ENCODE results near the gene NFYC.

NFYC gene

DNA sequence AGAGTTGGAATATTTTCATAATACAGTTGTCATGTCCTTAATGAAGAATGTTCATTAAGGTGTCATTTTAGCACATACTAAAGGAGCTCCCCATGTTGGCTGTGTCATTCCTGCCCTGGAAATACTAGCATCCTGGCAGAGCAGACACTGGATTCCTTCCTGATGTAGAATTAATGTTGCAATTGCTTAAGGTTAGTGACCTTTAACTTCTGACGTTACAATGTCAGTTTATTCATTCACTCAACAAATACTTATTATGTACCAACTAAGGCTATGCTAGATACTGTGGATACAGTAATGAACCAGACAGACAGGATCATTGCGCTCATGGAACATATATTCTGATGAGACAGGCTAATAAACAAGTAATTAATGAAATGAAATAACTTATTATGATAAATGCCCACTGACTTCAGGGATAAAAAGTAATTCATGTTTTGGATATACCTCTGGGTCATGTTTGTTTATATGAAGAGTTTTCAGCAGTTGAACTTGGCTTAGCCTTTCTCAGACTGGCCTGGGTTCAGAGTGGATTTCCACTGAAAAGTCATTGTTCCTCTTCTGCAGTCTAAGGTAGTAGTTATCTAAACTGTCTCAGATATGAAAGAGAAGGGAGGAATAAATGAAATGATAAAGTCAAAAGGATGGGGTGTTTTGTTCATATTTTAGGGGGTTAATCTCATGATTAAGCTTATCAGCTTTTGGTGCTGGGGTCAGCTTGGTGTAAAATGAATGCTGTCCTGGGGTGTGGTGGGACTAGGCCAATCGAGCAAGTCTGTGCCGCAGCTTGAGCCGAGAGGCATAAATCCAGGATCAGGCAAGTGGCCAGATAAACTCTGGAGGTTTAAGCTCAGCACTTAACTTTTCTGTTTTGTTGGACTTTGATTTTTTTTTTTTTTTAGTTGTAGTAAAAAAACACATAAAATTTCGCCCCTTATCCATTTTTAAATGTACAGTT lies 48.8 kb downstream of the NFYC start:
- DNase-seq = no peak

- no peak for DNase-seq
Observed at GRCh38 chr1:40740997-40741736, 49.7 kb downstream of the NFYC start.

DNA sequence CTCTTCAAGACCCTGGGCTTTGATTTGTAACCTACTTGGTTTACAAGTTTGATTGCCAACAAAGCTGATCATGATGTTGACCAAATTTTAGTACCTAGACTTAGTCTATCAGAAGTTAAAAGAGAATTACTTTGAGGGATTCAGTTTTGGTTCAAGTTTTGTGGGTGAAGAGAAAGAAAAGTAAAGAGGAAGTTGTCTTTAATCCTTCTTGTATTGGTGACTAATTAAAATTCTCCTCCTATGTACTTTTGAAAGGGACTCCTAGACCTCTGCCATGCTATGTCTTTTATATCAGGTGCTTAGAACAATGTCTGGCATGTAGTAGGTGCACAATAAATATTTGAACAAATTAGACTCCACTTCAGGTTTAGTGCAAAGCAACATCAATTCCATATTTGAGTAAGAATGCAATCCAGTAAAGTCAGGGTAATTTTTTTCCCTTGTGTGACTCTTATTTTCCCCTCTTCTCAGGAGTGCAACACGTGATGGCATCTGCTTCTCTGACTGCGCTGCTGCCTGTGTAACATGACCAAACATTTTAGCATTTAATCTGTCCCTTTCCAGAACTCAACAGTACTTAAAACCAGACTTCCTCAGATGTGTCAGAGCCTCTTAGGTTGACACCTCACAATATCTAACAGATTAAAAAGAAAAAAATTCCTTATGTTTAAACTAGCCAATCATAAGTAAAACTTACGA lies 51.0 kb downstream of the NFYC start:
- DNase-seq = no peak

GRCh38 chr1:40743452-40743851 lies 51.9 kb downstream of the NFYC start:
- DNase-seq = no peak

DNA sequence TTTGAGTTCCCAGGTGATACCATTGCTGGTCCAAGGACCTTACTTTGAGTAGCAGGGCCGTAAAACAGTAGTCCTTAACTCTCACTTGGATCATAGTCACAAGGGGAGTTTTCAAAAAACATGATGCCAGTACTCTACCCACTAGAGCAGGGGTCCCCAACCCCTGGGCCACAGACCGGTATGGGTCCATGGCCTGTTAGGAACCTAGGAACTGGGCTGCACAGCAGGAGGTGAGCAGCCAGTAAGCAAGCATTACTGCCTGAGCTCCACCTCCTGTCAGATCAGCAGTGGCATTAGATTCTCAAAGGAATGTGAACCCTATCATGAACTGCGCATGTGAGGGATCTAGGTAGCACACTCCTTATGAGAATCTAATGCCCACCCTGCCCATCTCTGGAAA lies 52.4 kb downstream of the NFYC start:
- no peak for DNase-seq

DNA sequence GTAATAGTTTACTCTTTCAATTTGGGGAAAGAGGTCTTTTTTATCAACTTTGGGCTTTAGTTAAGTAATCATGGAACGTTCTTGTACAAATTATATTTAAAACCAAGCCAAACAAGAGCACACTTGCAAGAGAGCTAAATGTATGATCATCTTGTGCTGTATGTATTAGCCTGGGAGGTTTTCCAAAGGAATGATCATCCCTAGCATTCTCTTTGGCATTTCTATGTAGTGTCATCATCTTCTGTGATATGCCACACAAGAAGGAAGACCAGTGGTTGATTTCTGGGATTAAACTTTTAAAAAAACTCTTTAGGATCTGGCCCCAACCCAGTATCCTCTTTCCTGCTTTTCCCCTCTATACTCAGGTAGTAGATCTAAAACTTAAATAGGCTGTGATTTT lies 53.7 kb downstream of the NFYC start:
- no peak for DNase-seq

DNA sequence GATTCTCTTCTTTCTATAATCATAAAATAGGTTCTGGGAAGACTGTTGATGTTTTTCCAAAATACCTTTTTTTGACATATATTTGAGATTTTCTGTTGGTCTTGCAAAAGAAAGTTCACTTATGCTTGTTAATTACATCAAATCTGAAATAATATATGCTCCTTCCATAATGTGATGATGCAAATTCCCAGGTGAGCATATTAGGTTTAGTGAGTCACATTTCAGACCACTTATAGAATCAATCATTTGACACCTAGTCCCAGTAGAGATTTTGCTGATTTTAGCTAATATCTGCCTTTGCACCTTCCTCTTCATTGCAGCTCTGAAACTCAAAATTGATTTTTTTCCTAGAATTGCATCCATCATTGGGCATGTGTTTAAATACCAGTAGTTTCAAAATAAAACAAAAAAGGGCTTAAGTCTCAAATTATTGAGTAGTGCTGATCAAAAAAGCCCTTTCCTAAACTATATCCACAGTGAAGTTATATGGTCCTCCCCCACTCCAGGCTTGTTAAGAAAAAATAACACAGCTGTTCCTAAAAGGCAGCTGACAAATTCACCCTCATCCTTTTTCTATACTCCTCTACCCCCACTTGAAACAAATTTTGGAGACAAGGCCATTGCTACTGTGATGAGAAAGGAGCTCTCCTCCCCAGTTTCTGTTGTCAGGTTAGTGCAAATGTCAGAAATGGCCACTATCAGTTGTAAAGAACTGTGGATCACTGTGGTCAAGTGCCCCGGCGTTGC lies 55.0 kb downstream of the NFYC start:
- no peak for DNase-seq

- no peak for DNase-seq
Observed at GRCh38 chr1:40748841-40749718, 57.6 kb downstream of the NFYC start.

DNA sequence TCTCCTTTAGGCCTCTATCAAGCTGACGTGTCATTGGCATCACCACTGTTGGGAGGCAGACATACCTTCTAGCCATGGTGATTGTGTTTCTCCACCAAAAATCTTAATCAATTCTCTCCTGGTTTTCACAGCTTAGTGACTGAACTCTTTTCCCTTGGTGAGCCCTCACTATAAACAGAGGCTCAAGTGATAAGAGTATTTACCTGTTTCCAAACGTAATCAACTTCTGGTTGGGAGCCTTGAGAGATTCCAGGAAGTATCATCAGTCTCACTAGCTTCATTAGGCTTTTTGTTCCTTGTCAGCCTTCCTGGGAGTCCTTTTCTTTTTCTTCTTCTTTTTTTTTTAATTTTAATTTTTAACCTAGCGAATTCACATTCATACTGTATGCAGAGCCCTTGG lies 58.3 kb downstream of the NFYC start:
- no peak for DNase-seq

DNA sequence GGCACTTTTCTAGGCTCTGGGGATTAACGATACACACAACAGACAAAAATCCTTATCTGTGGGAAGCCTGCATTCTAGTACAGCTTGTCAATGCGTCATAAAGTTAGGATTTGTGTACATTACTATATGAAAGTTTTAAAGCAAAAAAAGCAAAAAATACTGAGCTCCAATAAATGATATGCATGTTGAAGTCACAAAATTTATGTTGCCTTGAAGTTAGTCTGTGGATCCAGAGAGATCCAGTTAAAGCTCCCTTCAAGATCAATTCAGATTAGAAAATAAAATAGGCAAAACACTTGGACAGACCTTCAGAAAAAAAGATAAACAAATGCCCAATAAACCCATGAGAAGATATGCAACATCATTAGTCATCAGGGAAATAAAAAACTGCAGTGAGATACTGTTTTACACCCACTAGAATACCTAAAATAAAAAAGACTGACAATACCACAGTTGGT lies 59.0 kb downstream of the NFYC start:
- DNase-seq = no peak

DNA sequence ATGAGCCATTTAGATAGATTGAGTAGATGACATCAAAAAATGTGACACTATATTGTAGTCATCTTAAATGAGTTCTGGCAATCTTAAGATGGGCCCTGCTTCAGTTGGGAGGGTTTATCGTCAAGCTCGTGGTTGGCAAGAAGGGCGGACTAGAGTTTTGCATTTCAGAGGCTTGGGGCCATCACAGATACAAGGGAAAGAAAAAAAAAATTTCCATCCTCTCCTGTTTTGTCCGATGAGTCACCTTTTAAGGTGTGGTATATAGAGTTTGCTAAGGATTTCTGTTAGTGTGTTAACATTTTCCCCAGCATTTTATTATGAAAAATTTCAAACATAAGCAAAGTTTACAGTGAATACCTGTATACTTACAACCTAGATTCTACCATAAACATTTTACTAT lies 60.3 kb downstream of the NFYC start:
- DNase-seq = no peak

- no peak for DNase-seq
Observed at GRCh38 chr1:40753142-40753882, 61.8 kb downstream of the NFYC start.

- no peak for DNase-seq
Observed at GRCh38 chr1:40754201-40754600, 62.7 kb downstream of the NFYC start.

GRCh38 chr1:40755067-40755466 lies 63.6 kb downstream of the NFYC start:
- no peak for DNase-seq

DNA sequence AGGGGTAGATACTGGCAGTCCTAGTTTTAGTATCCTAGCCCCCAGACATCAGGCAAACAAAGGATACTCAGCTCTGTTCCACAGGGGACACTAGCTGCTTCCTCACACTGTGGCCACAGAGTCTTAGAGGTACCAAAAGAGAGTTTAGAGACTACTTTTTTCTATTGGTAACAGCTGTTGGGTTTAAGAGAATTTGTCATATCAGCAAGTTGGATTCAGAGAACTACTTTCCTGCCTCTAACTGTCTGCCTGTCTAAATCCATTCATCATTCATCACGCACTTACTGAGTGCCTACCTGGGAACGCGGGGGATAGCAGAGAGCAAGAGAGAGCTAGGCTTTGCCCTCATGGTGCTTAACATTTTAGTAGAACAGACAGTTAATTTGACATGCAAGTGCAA lies 65.0 kb downstream of the NFYC start:
- no peak for DNase-seq

DNA sequence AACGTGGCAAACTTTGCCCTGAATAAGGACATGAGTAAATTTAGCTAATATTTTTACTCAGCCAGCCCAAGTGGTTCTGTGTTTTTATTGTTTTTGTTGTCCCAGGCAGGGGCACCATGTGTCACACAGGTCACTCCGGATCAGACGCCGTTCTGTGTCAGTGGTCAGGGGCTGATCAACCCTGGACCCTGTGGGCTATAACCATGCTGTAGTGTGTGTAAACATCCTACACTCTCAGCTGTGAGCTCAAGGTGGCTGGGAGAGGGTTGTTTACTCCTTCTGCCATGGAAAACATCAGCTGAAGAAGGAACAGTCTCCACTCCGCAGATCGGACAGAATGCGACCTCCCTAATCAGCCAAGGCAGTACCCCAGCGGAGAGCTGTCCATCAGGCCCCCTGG lies 65.6 kb downstream of the NFYC start:
- DNase-seq = no peak

GRCh38 chr1:40758004-40758403 lies 66.5 kb downstream of the NFYC start:
- no peak for DNase-seq

- no peak for DNase-seq
Observed at GRCh38 chr1:40758578-40759343, 67.3 kb downstream of the NFYC start.

GRCh38 chr1:40760984-40761383 lies 69.5 kb downstream of the NFYC start:
- DNase-seq = no peak
